Suprapubic skin (tissue), 3 donors: ENCODE measurements around the gene BMP8A.
"Not testable (repeated sequence)": the region's sequence is repeated elsewhere in the genome, so short reads cannot be mapped to it uniquely, and the experiment has no call there.

Source experiments
- CTCF ChIP-seq, 2 donors: fragments of 200-600 bp in 1 of 2; fragments of 450-650 bp in 1 of 2; sonication (generic) in 1 of 2; IDR thresholded peaks; one replicate each; pipeline ENCODE4 v1.5.1; 2016 to 2019; ENCODE audit warnings: antibody characterized with exemption in 2 of 2, mild to moderate bottlenecking in 1 of 2, moderate library complexity in 1 of 2
- EP300 ChIP-seq: sonication (generic); formaldehyde crosslinking; IDR thresholded peaks from one replicate; pipeline ENCODE4 v1.6.1; 2017; ENCODE audit warnings: antibody characterized with exemption
- POLR2A ChIP-seq, 2 donors: fragments of 450-650 bp; IDR thresholded peaks; one replicate each; pipeline ENCODE4 v1.6.1; 2017; ENCODE audit warnings: antibody characterized with exemption in 2 of 2, mild to moderate bottlenecking in 2 of 2, moderate library complexity in 2 of 2

DNA sequence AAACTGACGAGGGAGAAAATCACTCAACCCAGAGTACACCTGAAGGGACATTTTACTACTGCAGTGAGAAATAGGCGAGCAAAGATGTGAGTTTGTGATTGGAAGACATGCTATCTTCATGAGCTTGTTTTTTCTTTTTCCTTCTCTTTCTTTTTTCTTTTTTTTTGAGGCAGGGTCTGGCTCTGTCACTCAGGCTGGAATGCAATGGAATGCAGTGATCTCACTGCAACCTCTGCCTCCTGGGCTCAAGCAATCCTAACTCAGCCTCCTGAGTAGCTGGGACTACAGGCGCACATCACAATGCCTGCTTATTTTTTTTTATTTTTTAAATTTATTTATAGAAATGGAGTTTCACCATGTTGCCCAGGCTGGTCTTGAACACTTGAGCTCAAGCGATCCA, 25.4 kb downstream of the BMP8A start:
- not testable (repeated sequence) for TF ChIP-seq POLR2A (IDR thresholded peaks at IDR 0.05); CTCF (IDR thresholded peaks at IDR 0.05); EP300
